ENCODE measurements around the gene HELZ.

GRCh38 chr17:67043283-67043682, 201.7 kb downstream of the HELZ start:
- no peak for TF ChIP-seq HDAC2 (IDR thresholded peaks at IDR 0.05)
- TF ChIP-seq SMC3 (IDR thresholded peaks at IDR 0.05): no peak
- TF ChIP-seq POLR2A (IDR thresholded peaks at IDR 0.05; ENCODE audit: low read length): no peak
- no peak for TF ChIP-seq BHLHE40 (IDR thresholded peaks at IDR 0.05; ENCODE audit: low read depth, low read length)
- no peak for TF ChIP-seq ZSCAN20 (CRISPR knock-in tag; IDR thresholded peaks at IDR 0.05)
- TF ChIP-seq CTCF (IDR thresholded peaks at IDR 0.05): no peak
- no peak for TF ChIP-seq EP300 (IDR thresholded peaks at IDR 0.05)
- TF ChIP-seq HOXA7 (CRISPR knock-in tag; IDR thresholded peaks at IDR 0.05): no peak
- no peak for TF ChIP-seq JUN (IDR thresholded peaks at IDR 0.05)
- no peak for TF ChIP-seq POLR2AphosphoS2 (conservative IDR thresholded peaks at IDR 0.05; ENCODE audit: low read length)
